Astrocyte of the spinal cord (primary cell): ENCODE results near the gene LHFPL2.

Source experiments
- DNase-seq: peaks from one replicate; pipeline ENCODE4 v3.0.0; 2011; ENCODE audit warnings: low read depth, low spot score
- H3K4me3 ChIP-seq: 2 replicates; pipeline ENCODE4 v1.5.1; 2011; ENCODE audit warnings: low read depth, mild to moderate bottlenecking, low read length, moderate library complexity
- in situ Hi-C: cut with HindIII; loops from 2 replicates; pipeline ENCODE4 v1.10.0; 2017; ENCODE audit warnings: low sequenced_read_pairs
- TF ChIP-seq, protein P1 (sequence below): IDR thresholded peaks from 2 replicates; pipeline ENCODE4 v1.5.1; 2012; ENCODE audit warnings: low read depth, mild to moderate bottlenecking, low read length, inconsistent platforms

Gene LHFPL2

GRCh38 chr5:78537821-78538220 lies 110.8 kb downstream of the LHFPL2 start:
- H3K4me3 ChIP-seq: no peak overlapping the region
- peak; percentile 66 for DNase-seq
- TF ChIP-seq, protein P1, sequence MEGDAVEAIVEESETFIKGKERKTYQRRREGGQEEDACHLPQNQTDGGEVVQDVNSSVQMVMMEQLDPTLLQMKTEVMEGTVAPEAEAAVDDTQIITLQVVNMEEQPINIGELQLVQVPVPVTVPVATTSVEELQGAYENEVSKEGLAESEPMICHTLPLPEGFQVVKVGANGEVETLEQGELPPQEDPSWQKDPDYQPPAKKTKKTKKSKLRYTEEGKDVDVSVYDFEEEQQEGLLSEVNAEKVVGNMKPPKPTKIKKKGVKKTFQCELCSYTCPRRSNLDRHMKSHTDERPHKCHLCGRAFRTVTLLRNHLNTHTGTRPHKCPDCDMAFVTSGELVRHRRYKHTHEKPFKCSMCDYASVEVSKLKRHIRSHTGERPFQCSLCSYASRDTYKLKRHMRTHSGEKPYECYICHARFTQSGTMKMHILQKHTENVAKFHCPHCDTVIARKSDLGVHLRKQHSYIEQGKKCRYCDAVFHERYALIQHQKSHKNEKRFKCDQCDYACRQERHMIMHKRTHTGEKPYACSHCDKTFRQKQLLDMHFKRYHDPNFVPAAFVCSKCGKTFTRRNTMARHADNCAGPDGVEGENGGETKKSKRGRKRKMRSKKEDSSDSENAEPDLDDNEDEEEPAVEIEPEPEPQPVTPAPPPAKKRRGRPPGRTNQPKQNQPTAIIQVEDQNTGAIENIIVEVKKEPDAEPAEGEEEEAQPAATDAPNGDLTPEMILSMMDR: peak; percentile 61
- in situ Hi-C loops: loop anchor here (25.0 kb wide), 1 partner anchor 424 kb away; no protein-coding TSS in a partner anchor

DNA sequence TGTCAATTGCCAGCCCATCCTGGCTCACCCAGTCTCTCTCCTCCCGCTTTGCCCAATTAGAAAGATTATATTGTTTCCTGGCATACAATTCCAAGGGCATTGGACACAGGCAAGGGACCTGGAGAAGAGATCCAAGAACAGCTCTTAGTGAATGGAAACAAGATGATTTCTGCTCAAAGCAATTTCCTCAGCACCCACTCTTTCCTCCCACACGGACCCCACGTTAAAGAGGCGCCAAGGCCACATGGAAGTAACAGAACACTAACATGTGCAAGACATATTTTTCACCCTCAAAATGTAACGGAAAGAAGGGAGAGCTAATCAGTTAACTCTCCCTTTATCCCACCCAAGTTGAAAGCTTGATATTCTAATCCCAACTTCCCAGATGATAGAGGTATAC lies 111.2 kb downstream of the LHFPL2 start:
- no peak for DNase-seq
- TF ChIP-seq, protein P1: no peak
- in situ Hi-C loops: loop anchor here (25.0 kb wide), 1 partner anchor 425 kb away; no protein-coding TSS in a partner anchor
- no peak overlapping the region for H3K4me3 ChIP-seq

GRCh38 chr5:78536661-78537196 lies 111.8 kb downstream of the LHFPL2 start:
- in situ Hi-C loops: loop anchor here (25.0 kb wide), 1 partner anchor 426 kb away; no protein-coding TSS in a partner anchor
- no peak overlapping the region for H3K4me3 ChIP-seq
- TF ChIP-seq, protein P1: no peak
- no peak for DNase-seq

GRCh38 chr5:78534905-78535200 lies 113.7 kb downstream of the LHFPL2 start:
- no peak overlapping the region for H3K4me3 ChIP-seq
- TF ChIP-seq, protein P1: no peak
- in situ Hi-C loops: loop anchor here (25.0 kb wide), 1 partner anchor 427 kb away; no protein-coding TSS in a partner anchor
- DNase-seq: no peak

DNA sequence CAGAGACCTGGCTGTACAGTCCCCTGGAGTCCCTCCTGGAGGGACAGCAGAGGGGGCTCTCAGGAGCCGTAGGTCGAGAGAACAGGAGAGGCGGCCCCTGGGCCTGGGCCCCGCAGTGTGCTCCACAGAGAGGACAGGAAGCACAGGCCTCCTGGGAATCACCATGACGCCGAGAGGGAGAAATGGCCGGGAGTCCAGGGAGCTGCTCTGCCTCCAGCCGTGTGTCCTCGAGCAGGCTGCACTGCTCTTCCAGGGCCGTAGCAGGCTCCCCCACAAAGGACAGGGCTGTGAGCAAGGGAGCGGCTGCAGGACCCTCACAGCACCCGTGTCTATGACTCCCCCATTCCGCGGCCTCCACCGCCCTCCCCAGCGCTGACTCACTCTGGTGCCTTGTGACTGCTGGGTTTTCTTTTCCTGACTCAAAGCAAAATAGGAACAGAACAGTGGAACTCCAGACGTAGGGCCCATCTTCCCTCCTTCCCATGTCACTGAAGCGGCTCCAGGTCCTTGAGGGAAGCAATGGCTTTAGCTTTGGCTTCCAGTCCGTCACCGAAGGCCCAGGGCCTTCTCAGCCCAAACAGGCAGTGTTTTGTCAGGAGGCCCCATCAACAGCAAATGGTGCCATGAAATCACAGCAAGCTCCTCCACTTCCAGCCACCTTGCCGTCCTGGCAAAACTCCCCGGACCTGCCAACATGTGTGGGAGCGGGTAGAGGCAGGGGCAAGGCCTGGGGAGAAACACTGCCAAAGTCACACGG lies 114.2 kb downstream of the LHFPL2 start:
- in situ Hi-C loops: loop anchor here (25.0 kb wide), 1 partner anchor 428 kb away; no protein-coding TSS in a partner anchor
- TF ChIP-seq, protein P1: no peak
- DNase-seq: peak; percentile 81
- no peak overlapping the region for H3K4me3 ChIP-seq

DNA sequence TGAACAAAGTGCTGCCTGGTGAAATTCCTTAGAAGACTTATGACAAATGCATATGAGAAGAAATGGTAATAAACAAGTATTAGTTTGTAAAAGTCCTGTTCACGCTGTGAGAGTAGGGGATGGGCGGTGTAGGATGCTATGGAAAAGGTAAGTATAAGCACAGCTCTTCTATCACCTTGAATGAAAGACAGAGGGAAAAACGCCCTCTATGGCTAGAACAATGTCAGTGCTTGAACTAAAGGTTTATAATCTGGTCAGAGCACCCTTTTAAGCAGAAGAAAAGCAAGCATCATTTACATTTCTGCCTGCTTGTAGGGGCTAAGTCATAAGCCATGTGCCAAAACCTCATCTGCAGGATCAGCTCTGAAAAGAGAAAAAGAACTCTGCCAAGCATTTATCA lies 115.2 kb downstream of the LHFPL2 start:
- DNase-seq: peak; percentile 51
- no peak overlapping the region for H3K4me3 ChIP-seq
- TF ChIP-seq, protein P1: peak; percentile 47
- in situ Hi-C loops: loop anchor here (25.0 kb wide), 1 partner anchor 429 kb away; no protein-coding TSS in a partner anchor
